Measurements from ENCODE around the gene ST7.

The ST7 gene

DNA sequence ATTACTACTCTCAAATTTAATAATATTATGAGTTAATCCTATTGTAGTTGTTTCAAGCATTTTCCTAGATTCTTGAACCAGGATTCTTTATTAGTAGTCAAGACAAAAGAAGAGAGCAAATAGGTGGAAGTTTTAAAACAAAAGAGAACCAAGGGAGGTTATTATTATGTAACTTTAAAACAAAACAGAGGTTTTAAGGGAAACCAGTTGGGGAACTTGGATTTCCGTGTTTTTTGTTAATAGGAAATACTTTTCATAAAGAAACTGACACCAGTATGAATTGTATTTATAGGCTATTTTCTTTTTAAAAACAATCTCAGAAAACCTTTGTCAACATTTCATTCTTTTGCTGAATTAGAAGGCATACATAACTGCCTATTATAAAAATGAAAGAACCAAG is 185.7 kb downstream of the ST7 start:
- TF ChIP-seq ZNF274 (IDR thresholded peaks at IDR 0.05; ENCODE audit: low read depth, low read length) = no peak
- H3K4me3 ChIP-seq (ENCODE audit: low read length) = no peak overlapping the region

DNA sequence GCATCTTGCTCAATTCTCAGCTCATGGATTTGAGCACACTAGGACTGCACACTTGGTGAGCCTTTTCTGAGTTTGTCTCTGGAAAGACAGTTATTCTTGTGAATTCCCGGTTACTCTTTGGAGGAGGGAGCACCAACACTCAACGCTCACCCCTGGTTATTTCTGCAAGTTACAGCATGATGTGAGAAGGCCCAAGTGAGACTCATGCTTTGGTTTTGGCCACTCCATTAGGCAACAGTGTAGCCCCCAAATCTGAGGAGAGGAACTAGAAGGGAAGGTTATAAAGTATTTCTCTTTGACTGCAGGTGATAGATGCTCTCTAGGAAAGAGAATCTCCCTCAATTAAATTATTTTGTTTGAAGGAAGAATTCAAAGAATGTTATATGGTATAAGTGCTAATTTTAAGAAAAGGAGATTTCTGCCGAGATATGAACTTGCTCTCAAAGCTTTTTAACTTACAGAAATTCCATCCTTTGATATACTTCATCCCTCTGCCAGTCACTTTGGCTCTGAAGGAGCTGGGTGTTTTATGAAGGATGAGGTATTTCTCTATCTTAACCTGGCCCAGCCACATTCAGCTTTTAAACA is 186.2 kb downstream of the ST7 start:
- H3K4me3 ChIP-seq (ENCODE audit: low read length) = no peak overlapping the region
- no peak for TF ChIP-seq ZNF274 (IDR thresholded peaks at IDR 0.05; ENCODE audit: low read depth, low read length)

DNA sequence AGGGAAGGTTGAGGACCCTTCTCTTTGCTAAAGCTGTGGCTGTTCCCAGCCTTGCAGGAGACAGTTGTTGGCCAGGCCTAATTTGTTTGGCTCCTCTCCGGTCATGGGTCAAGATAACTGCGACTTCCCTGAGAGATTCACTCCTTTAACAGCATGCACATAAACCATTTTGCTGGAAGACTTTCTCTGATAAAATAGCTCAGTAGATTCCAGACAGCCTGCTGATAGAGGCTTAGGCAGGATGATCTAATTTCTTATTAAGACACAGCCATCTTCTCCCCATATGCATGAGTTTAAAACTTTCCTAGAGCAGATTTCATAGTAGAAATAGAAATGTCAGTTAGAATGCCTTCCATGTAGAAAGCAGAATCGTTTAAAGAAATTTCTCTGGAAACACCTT is 187.6 kb downstream of the ST7 start:
- H3K4me3 ChIP-seq (ENCODE audit: low read length) = no peak overlapping the region
- TF ChIP-seq ZNF274 (IDR thresholded peaks at IDR 0.05; ENCODE audit: low read depth, low read length) = no peak

DNA sequence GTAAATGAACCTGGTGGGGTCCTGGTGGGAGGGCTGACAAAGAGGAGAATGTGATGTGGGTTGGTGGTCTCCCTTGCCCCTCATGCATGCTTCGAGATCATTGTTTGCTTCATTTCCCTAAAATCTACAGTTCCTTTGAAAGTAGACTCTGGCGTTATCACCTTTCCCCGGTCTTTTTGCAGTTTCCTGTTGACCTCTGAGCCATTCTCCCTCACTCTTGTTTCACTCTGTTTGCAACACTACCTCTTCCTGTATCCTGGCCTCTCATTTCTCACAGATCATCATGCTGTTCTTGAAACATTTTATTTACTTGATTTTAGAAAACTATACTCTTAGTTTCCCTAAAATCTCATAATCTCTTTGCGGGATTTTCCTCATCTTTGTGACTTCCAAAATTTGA is 189.8 kb downstream of the ST7 start:
- TF ChIP-seq ZNF274 (IDR thresholded peaks at IDR 0.05; ENCODE audit: low read depth, low read length) = no peak
- no peak overlapping the region for H3K4me3 ChIP-seq (ENCODE audit: low read length)

DNA sequence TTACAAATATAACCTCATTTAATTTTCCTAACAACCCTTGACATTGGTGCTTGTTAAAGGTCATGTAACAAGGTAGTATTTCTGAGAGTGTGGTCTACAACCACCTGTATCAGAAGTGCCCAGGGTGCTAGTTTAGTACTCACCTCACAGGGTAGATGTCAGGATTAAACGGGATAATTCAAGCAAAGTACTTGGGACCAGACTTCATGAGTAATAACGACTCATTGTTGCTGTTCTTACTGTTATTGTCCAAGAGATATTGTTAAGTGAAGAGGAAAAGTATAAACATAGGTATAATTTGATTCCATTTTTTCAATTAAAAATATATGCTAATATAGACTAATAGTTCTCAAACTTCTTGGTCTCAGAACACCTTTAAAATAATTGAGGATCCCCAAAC is 190.3 kb downstream of the ST7 start:
- no peak for TF ChIP-seq ZNF274 (IDR thresholded peaks at IDR 0.05; ENCODE audit: low read depth, low read length)

DNA sequence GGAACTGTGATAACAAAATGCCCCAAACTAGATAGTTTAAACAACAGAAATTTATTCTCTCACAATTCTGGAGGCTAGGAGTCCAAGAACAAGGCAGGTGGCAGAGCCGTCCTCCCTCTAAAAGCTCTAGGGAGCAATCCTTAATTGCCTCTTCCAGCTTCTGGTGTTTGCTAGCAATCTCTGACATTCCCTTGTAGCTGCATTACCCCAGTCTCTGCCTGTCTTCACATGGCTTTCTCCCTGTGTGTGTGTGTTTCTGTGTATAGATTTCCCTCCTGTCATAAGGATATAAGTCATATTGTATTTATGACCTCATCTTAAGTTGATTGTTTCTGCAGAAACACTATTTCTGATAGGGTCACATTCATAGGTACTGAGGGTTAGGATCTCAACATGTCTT is 192.0 kb downstream of the ST7 start:
- no peak for TF ChIP-seq ZNF274 (IDR thresholded peaks at IDR 0.05; ENCODE audit: low read depth, low read length)
- H3K4me3 ChIP-seq (ENCODE audit: low read length) = no peak overlapping the region

More for the DNA sequence above, 190.3 kb downstream of the ST7 start:
- H3K4me3 ChIP-seq (ENCODE audit: low read length) = no peak overlapping the region

DNA sequence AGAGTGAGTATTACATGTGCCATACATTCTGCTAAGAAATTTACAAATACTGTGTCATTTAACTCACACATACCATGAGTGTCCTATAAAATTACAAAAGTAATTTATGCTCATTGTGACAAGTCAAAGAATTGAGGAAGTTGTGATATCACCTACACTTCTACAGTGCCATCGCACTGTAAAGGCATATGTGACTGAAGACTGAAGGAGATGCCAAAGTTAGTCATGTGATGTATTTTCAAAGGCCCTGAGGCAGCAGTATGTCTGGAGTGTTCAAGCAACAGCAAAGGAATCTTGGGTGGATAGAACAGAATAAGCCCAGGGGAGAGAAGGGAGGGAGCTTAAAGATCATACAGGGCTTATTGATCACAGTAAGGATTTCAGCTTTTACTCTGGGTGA is 192.8 kb downstream of the ST7 start:
- no peak for TF ChIP-seq ZNF274 (IDR thresholded peaks at IDR 0.05; ENCODE audit: low read depth, low read length)
- no peak overlapping the region for H3K4me3 ChIP-seq (ENCODE audit: low read length)

DNA sequence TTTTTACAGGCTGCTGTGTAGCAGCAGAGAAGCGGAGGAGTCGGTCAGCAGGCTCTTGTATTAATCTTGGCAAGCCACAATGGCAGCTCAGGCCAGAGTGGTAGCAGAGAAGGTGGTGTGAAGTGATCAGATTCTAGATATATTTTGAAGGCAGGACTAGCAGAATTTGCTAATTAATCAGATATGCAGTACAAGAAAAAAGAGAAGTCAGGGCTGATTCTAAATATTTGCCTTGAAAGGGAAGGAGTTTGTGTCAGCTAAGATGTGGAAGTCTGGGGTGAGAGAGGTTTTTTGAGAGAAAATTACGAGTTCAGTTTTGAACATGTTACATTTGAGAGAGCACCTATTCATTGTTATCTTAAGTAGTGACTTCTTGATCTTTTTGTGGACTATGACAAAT is 193.2 kb downstream of the ST7 start:
- TF ChIP-seq ZNF274 (IDR thresholded peaks at IDR 0.05; ENCODE audit: low read depth, low read length) = no peak
- H3K4me3 ChIP-seq (ENCODE audit: low read length) = no peak overlapping the region

DNA sequence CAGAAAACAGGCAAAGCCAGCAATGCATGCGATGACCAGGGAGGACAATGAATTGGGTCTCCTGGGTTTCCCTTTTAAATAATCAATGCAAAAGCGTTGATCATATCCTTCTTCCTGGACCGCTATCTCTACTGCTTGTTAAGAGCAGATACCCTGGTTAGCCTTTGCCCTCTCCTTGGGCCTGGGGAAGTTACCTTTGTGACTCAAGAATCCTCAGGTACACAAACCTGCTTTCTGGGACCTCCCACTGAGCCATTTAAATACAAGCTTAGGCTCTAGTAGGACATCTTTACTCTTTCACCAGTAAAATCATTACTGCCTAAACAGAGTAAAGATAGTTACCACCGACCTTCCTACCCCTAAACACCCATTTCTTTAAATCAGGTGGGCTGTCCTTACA is 195.7 kb downstream of the ST7 start:
- TF ChIP-seq ZNF274 (IDR thresholded peaks at IDR 0.05; ENCODE audit: low read depth, low read length) = no peak
- H3K4me3 ChIP-seq (ENCODE audit: low read length) = no peak overlapping the region

DNA sequence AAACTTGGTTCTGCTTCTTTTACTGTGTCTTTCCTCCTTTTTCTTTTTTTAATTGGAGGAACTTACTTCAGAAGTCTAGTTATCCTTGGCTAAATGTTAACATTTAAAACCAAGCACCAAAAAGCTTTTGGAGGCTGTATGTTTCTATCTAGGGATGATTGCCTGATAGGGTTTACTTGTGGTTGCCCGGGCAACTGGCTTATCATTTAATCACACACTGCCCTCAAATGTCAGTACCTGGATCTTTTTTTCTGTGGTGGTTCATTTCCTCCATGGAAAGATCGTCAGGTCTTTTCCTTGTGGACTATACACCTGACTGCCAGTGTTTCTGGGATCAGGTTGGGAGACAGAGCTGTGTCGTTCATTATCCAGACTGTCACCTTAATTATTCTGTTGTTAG is 196.4 kb downstream of the ST7 start:
- TF ChIP-seq ZNF274 (IDR thresholded peaks at IDR 0.05; ENCODE audit: low read depth, low read length) = no peak
- H3K4me3 ChIP-seq (ENCODE audit: low read length) = no peak overlapping the region

DNA sequence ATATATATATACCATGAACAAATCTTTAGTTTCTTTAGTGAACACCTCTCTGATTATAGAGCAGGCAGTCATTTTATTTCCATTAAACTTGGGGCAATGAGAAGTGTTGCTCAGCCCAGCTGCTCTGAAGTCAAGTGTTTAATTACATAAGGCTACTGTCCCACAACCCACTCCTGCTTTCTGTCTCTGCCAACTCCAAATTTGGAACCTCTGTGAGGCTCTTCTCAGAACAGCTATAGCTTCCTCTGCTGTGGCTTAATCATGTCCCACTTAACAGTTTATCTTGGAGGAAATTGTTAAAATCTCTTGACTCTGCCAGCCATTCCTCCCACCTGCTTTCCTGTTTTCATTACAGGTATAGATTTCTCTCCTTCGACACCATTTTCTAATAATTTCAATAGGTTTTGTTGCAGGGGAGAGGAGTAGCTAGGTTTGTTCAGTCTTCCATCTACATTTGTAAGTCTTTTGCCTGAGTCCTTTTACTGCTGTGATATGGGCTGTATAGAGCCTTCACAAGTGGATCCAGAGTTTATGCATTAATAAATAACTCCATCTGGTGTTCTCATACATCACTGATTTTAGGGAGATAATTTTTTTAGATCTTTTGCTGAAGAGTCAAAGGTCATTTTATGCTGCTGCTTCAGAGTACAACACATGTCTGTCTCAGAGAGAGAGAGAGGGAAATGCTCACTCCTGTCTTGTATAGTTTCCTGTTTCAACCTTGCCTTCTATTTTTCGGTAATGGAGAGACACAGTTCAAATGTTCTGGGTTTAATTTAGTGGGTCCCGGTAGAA is 199.1 kb downstream of the ST7 start:
- no peak for TF ChIP-seq ZNF274 (IDR thresholded peaks at IDR 0.05; ENCODE audit: low read depth, low read length)
- no peak overlapping the region for H3K4me3 ChIP-seq (ENCODE audit: low read length)

DNA sequence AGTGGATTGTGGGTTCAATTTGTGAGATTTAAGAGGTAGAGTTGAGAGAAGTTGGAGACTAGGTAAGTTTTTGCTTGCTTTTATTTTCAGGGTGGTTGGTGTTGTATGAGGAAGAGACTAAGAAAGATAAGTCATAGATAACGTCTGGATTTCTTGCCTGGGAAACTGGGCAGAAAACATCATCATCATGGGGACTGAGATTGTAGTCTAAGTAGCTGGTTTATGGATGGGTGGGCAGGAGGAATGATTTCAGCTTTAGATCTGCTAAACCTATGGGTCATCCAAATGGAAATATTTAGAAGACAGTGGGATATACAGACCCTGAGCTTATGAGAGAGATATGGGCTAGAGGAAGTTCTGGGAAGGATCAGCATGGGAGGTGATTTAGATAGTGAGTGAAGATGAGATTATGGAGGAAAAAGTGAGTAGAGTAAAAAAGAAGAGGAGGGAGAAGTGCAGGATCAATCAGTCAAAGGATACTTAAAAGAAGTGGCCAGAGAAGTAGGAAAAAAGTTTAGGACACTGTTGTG is 199.8 kb downstream of the ST7 start:
- no peak overlapping the region for H3K4me3 ChIP-seq (ENCODE audit: low read length)
- no peak for TF ChIP-seq ZNF274 (IDR thresholded peaks at IDR 0.05; ENCODE audit: low read depth, low read length)

DNA sequence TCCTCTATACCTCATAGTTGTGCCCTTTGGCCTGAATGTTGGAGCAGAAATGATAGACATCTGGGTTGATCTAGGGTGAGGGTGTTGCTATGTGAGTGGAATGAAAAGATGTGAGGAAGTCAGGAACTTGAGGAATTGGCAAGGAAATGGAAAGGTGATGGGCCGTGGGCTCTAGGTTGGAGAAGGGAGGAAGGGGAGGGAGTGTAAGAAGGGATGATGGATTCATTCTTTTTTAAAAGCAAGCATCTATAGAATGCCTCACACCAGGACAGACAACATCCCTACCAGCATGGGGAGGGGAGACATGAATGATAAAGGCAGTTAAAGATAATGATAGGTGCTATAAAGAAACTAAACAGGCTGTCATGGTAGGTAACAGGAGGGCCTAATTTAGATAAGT is 201.4 kb downstream of the ST7 start:
- no peak overlapping the region for H3K4me3 ChIP-seq (ENCODE audit: low read length)
- TF ChIP-seq ZNF274 (IDR thresholded peaks at IDR 0.05; ENCODE audit: low read depth, low read length) = no peak

DNA sequence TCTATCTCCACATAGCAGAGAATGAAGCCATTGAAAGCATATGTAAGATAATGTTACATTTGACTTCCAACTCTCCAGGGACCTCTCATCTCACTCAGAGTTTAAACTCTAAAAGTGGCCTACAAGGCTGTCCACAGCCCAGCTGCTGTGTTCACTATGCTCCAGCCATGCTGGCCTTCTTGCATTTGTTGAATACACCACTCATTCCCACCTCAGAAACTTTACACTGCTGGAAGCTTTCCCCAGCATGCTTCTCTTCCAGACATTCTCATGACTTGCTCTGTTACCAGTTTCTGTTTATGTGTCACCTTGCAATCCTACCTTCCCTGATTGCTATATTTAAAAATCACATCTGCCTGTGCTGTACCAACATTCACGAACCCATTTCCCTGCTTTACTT is 202.4 kb downstream of the ST7 start:
- no peak for TF ChIP-seq ZNF274 (IDR thresholded peaks at IDR 0.05; ENCODE audit: low read depth, low read length)
- H3K4me3 ChIP-seq (ENCODE audit: low read length) = no peak overlapping the region
